K562 (cell line): ENCODE data around the gene TENM4. TPM values are rescaled to one million over a fixed set of nuclear protein-coding genes. Genes with fewer than 3 reads are reported as not detected.

ENCODE experiments used
- ATAC-seq: fragments of 200-7000 bp; cut with Tn5 transposase; 3 replicates; pipeline ENCODE4 v1.9.1; 2020; ENCODE audit warnings: moderate library complexity
- BruUV-seq: library from RNA; stranded (reverse); fragments of 400-500 nt; replicated peaks from 2 replicates; lab custom pipeline; 2021; lab: Mats Ljungman, UMichigan
- CTCF ChIA-PET: fragments of 300-600 bp; formaldehyde crosslinking; extraction: SDS; loops from one replicate; lab custom pipeline; 2021; ENCODE audit warnings: low intra/inter-chr PET ratio; lab: Yijun Ruan, JAX
- POLR2A ChIA-PET: fragments of 300-600, 350-650 bp; sonication (Branson Sonifier 250); formaldehyde crosslinking; extraction: SDS; loops from one replicate; lab custom pipeline; 2021; ENCODE audit warnings: antibody characterized with exemption, inconsistent platforms; lab: Yijun Ruan, JAX
- DNase-seq, 4 experiments: peaks; one replicate each; pipeline versions ENCODE4 v3.0.0 to v3.0.0-alpha.2; 2011 to 2018; ENCODE audit warnings: low spot score in 3 of 4, mixed read lengths in 3 of 4; ENCODE audit errors: extremely low read depth in 1 of 4
- FAIRE-seq: peaks from 2 replicates; lab custom pipeline; 2011; peaks lifted over from hg19 to GRCh38; lab: Jason Lieb, UNC
- H2AFZ ChIP-seq: 2 replicates; pipeline ENCODE4 v1.6.0; 2011; ENCODE audit warnings: low read depth, low read length, control low read depth, inconsistent platforms
- H3K27ac ChIP-seq: fragments of 200-600 bp; 3 replicates; pipeline ENCODE4 v1.8.0; 2011; ENCODE audit warnings: low read depth, mild to moderate bottlenecking, control low read depth, inconsistent platforms, low read length, moderate library complexity, mixed read lengths; ENCODE audit errors: extremely low read depth
- H3K27me3 ChIP-seq, 2 experiments: fragments of 300-600 bp in 1 of 2; 2 replicates in 1 of 2; 3 replicates in 1 of 2; pipeline versions ENCODE4 v1.6.0 to v1.8.0; 2011; ENCODE audit warnings: inconsistent platforms in 2 of 2, low read length in 2 of 2, mild to moderate bottlenecking in 1 of 2, mixed read lengths in 1 of 2, moderate library complexity in 1 of 2; ENCODE audit not compliant: control insufficient read depth in 2 of 2, insufficient read depth in 2 of 2
- H3K36me3 ChIP-seq: fragments of 300-600 bp; 3 replicates; pipeline ENCODE4 v1.8.0; 2011; ENCODE audit warnings: mild to moderate bottlenecking, low read length, inconsistent platforms; ENCODE audit not compliant: control insufficient read depth, insufficient read depth
- H3K4me1 ChIP-seq, 2 experiments: fragments of 200-600 bp in 1 of 2; replicated peaks in 1 of 2; 2 replicates in 1 of 2; 3 replicates in 1 of 2; pipeline versions ENCODE4 v1.5.1 to v1.8.0; 2011; ENCODE audit warnings: inconsistent platforms in 2 of 2, low read length in 2 of 2, mild to moderate bottlenecking in 1 of 2, mixed read lengths in 1 of 2, moderate library complexity in 1 of 2; ENCODE audit not compliant: control insufficient read depth in 2 of 2, insufficient read depth in 2 of 2
- H3K4me2 ChIP-seq: 2 replicates; pipeline ENCODE4 v1.6.1; 2011; ENCODE audit warnings: low read length, control low read depth, inconsistent platforms, mixed read lengths; ENCODE audit not compliant: insufficient read depth
- H3K4me3 ChIP-seq: fragments of 200-600 bp; sonication (generic), shearing (Covaris generic); 2 replicates; pipeline ENCODE4 v1.5.1; 2016; ENCODE audit warnings: control low read depth, inconsistent platforms
- H3K79me2 ChIP-seq: fragments of 200-600 bp; 3 replicates; pipeline ENCODE4 v1.8.0; 2011; ENCODE audit warnings: low read length, inconsistent platforms; ENCODE audit not compliant: control insufficient read depth, insufficient read depth
- H3K9ac ChIP-seq, 2 experiments: 2 replicates each; pipeline versions ENCODE4 v1.6.0 to v1.6.1; 2011; ENCODE audit warnings: low read depth in 2 of 2, low read length in 2 of 2, control low read depth in 1 of 2, inconsistent platforms in 1 of 2, mild to moderate bottlenecking in 1 of 2, mixed read lengths in 1 of 2; ENCODE audit not compliant: insufficient read depth in 1 of 2
- H3K9me1 ChIP-seq: one replicate; pipeline ENCODE4 v1.6.0; 2011; ENCODE audit warnings: inconsistent platforms, mild to moderate bottlenecking, low read length, moderate library complexity; ENCODE audit not compliant: control insufficient read depth, insufficient read depth
- H3K9me3 ChIP-seq: replicated peaks from 2 replicates; pipeline ENCODE4 v1.5.1; 2011; ENCODE audit warnings: low read depth, low read length, inconsistent platforms; ENCODE audit not compliant: control insufficient read depth, insufficient read depth
- H4K20me1 ChIP-seq: replicated peaks from 2 replicates; pipeline ENCODE4 v1.6.1; 2011; ENCODE audit warnings: low read length, inconsistent platforms, mixed read lengths; ENCODE audit not compliant: control insufficient read depth, insufficient read depth
- HNRNPUL1 ChIP-seq: fragments of 200-400 bp; formaldehyde crosslinking; IDR thresholded peaks from 2 replicates; pipeline ENCODE4 v1.6.1; 2017; ENCODE audit warnings: low read length
- KAT7 ChIP-seq: sonication (generic); formaldehyde crosslinking; IDR thresholded peaks from 2 replicates; pipeline ENCODE4 v1.8.0; 2022; ENCODE audit warnings: missing genetic modification reagents, mild to moderate bottlenecking, borderline replicate concordance
- MIER1 ChIP-seq: fragments of 450-650 bp; IDR thresholded peaks from 2 replicates; pipeline ENCODE4 v1.6.1; 2016; ENCODE audit warnings: antibody characterized with exemption, mild to moderate bottlenecking, low read depth
- NFE2 ChIP-seq: IDR thresholded peaks from 2 replicates; pipeline ENCODE4 v1.6.1; 2014; ENCODE audit warnings: antibody characterized with exemption, low read depth
- PHF8 ChIP-seq: fragments of 200-600 bp; sonication (generic); IDR thresholded peaks from 2 replicates; pipeline ENCODE4 v1.6.1; 2012; ENCODE audit warnings: mixed run types, mild to moderate bottlenecking, inconsistent platforms, low read length, moderate library complexity, borderline replicate concordance
- RHOXF2B ChIP-seq: fragments of 250-450 bp; sonication (Bioruptor Pico); conservative IDR thresholded peaks from 2 replicates; pipeline ENCODE4 v1.5.1; 2021
- ZNF584 ChIP-seq: fragments of 200-800 bp; sonication (Bioruptor generic); IDR thresholded peaks from 2 replicates; pipeline ENCODE4 v1.6.1; 2016; ENCODE audit warnings: low read depth, mild to moderate bottlenecking, missing genetic modification characterization, missing compliant biosample characterization
- WGBS: fragments of 100-300 bp; shearing (Covaris generic); methylation state at CpG from one replicate; pipeline ENCODE4 v1.1.6; 2016; ENCODE audit warnings: low coverage, mixed read lengths; ENCODE audit not compliant: insufficient coverage; ENCODE audit errors: missing lambda C conversion rate; 5-methylcytosine and 5-hydroxymethylcytosine counted together
- in situ Hi-C: fragments of 300-500 bp; cut with MboI; formaldehyde crosslinking; loops from 4 replicates; pipeline ENCODE4 v1.15.0; 2018; ENCODE audit warnings: inconsistent platforms, mixed read lengths
- intact Hi-C: fragments of 100-400 bp; cut with micrococcal nuclease; formaldehyde crosslinking; loops from 2 replicates; pipeline ENCODE4 v1.14.2; 2022
- polyA plus RNA-seq, 8 experiments: library from polyadenylated mRNA; depleted of rRNA in 4 of 8; stranded (reverse) in 5 of 8; unstranded in 3 of 8; fragments of >200 nt; fragmentation: Nextera tagmentation in 2 of 8; fragmentation: Illumina TruSeq in 1 of 8; extraction: Ambion mirVana in 2 of 8; extraction: Trizol in 1 of 8; gene quantifications; 2 replicates each; pipeline versions ENCODE4 v1.2.1 to v1.2.3, GENCODE V29; 2011 to 2014; ENCODE audit warnings: inconsistent platforms in 1 of 8, missing spikeins in 1 of 8
- total RNA-seq, 7 experiments: library from RNA; depleted of rRNA in 6 of 7; stranded (reverse); fragments of >200 nt in 6 of 7; fragmentation: Illumina TruSeq in 2 of 7; extraction: Trizol in 2 of 7; gene quantifications; 2 replicates each; pipeline versions ENCODE4 v1.2.1 to v1.2.3, GENCODE V29; 2011 to 2021; ENCODE audit warnings: low replicate concordance in 1 of 7
- TF ChIP-seq, protein P1 (sequence below): fragments of 250-450 bp; sonication (Bioruptor Pico); IDR thresholded peaks from 2 replicates; pipeline ENCODE4 v1.8.0; 2021; ENCODE audit warnings: mild to moderate bottlenecking, moderate library complexity

TENM4 gene
- total and polyA plus RNA-seq, 9 of the 15 experiments (the other 6 are each of a cell fraction or from before 2014, with no cell fraction given) = 0.16 TPM; not detected in 8

- no TSS peak for BruUV-seq
- Histone ChIP-seq H3K9ac (no peak overlapping the region), H3K27ac (no peak overlapping the region), H3K4me2 (no peak overlapping the region), H3K4me1 (peaks cover 0 to 5% of the 10 kb centered on the region in 2 experiments; a peak in 3 of 5 replicates), H3K9me3 (no peaks in the 10 kb centered on the region), H4K20me1 (no peaks in the 10 kb centered on the region), H2AFZ (no peak overlapping the region), H3K79me2 (no peaks in the 10 kb centered on the region), H3K27me3 (peaks cover 2 to 4% of the 10 kb centered on the region in 2 experiments; a peak in 1 of 5 replicates), H3K9me1 (no peaks in the 10 kb centered on the region), H3K36me3 (no peaks in the 10 kb centered on the region), H3K4me3 (no peak overlapping the region)
- POLR2A ChIA-PET = no interaction called here
- intact Hi-C loops = no loop called here
- TF ChIP-seq MIER1 (no peak), RHOXF2B (CRISPR knock-in tag) (no peak), PHF8 (no peak), HNRNPUL1 (no peak), KAT7 (CRISPR knock-in tag) (no peak), NFE2 (no peak), ZNF584 (CRISPR knock-in tag) (no peak)
- TF ChIP-seq, protein P1, sequence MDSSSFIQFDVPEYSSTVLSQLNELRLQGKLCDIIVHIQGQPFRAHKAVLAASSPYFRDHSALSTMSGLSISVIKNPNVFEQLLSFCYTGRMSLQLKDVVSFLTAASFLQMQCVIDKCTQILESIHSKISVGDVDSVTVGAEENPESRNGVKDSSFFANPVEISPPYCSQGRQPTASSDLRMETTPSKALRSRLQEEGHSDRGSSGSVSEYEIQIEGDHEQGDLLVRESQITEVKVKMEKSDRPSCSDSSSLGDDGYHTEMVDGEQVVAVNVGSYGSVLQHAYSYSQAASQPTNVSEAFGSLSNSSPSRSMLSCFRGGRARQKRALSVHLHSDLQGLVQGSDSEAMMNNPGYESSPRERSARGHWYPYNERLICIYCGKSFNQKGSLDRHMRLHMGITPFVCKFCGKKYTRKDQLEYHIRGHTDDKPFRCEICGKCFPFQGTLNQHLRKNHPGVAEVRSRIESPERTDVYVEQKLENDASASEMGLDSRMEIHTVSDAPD (CRISPR knock-in tag) = no peak
- WGBS = 3% methylated on average over 6 of the region's 6 CpGs
- CTCF ChIA-PET = no interaction called here
- ATAC-seq = no peak
- FAIRE-seq = no peak
- in situ Hi-C loops = no loop called here
- no peak for DNase-seq
These were observed 500.2 kb downstream of the TENM4 start for GRCh38 chr11:78940500-78941225.
